Measurements from ENCODE around the gene ESCO1.
A peak's percentile ranks its signal among the peaks of the same experiment; 100 is the strongest.
"Not testable (repeated sequence)": the region's sequence is repeated elsewhere in the genome, so short reads cannot be mapped to it uniquely, and the experiment has no call there.

Gene ESCO1

GRCh38 chr18:21600526-21601410, at the start of gene ESCO1:
ESCO1 (minus strand) TSS chr18:21600704; CDS start chr18:21574843, 25,861 bp downstream.
- DNase-seq, result peak; percentile 99

GRCh38 chr18:21640375-21640774, 39.9 kb upstream of the ESCO1 start:
- not testable (repeated sequence) for DNase-seq

- no peak for DNase-seq
Measured at GRCh38 chr18:21638822-21639221, 38.3 kb upstream of the ESCO1 start.

GRCh38 chr18:21636769-21637168, 36.3 kb upstream of the ESCO1 start:
- no peak for DNase-seq

GRCh38 chr18:21634588-21635199, 34.2 kb upstream of the ESCO1 start:
- DNase-seq, result no peak

- DNase-seq, result no peak
Measured at GRCh38 chr18:21632393-21632792, 31.9 kb upstream of the ESCO1 start.

GRCh38 chr18:21629089-21629832, 28.8 kb upstream of the ESCO1 start:
- no peak for DNase-seq

GRCh38 chr18:21621640-21622039, 21.1 kb upstream of the ESCO1 start:
- DNase-seq, result not testable (repeated sequence)

- peak; percentile 80 for DNase-seq
Measured at GRCh38 chr18:21612125-21613039, 11.9 kb upstream of the ESCO1 start, which contains the start of gene SNRPD1. SNRPD1 (plus strand) TSS chr18:21612314; CDS start chr18:21612430, 116 bp downstream.

- DNase-seq, result not testable (repeated sequence)
Measured at GRCh38 chr18:21611401-21612124, 11.1 kb upstream of the ESCO1 start.

GRCh38 chr18:21605213-21605612, 4.7 kb upstream of the ESCO1 start:
- no peak for DNase-seq

- DNase-seq, result no peak
Measured at GRCh38 chr18:21604671-21605070, 4.2 kb upstream of the ESCO1 start.

GRCh38 chr18:21602299-21602587, 1.7 kb upstream of the ESCO1 start:
- no peak for DNase-seq

GRCh38 chr18:21599585-21600525, 649 bp downstream of the ESCO1 start:
- DNase-seq, result no peak

GRCh38 chr18:21598726-21599584, 1.5 kb downstream of the ESCO1 start:
- DNase-seq, result peak; percentile 33

GRCh38 chr18:21597620-21598019, 2.9 kb downstream of the ESCO1 start:
- DNase-seq, result no peak

GRCh38 chr18:21593540-21594257, 6.8 kb downstream of the ESCO1 start:
- no peak for DNase-seq

GRCh38 chr18:21592361-21592760, 8.1 kb downstream of the ESCO1 start:
- DNase-seq, result not testable (repeated sequence)

GRCh38 chr18:21584391-21584790, 16.1 kb downstream of the ESCO1 start:
- no peak for DNase-seq

Measured in kidney glomerular epithelial cell (primary cell).